NCI-H1048 (cell line): Measurements from ENCODE around the gene H1-8.

Experiments used
- DNase-seq: peaks from one replicate; lab custom pipeline; 2025; lab: John Stamatoyannopoulos, UW

The H1-8 gene

DNA sequence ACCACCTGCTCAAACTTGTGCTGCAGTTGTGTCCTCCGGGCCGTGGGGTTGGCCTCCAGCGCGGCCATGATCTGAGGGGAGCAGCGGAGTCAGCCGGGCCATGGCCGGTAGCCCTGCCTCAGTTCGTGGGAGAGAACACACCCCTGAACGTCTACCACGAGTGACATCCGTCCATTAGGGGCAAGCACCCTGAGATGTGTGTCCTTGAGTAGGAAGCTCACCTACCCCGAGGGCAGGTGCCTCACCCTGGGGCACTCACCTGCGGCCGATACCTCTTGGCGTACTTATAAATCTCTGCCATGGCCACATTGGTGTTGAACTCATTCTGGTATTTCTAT lies 13.4 kb downstream of the H1-8 start:
- no peak for DNase-seq

DNA sequence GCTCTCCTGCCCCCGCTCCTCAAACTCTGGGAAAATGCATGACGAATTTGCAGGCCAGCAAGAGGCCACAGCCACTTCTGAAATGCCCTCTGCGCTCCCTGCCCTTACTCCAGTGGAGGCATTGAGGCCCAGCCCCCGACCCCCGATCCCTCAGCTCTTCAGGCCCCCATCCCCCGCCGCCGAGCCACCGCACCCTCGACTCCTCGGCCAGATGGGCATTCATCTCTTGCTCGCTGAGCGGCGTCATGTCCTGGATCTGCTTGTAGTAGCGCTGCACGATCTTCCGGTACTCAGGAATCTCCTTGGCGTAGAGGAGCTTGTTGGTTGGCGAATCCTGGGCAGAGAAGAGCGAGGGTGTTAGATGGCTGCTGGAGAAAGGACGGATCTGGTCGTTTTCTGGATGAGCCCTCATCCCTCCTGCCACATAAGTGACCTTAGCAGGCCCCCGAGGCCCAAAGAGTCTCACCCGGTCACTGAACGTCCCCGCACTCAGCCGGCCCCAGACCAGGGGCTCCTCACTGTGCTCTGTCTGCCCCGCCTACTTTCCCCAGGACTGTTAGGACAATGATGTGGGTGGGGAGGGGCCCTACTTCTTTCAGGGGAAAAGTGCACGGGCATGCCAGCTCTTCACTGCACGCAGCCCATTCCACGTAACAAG lies 14.0 kb downstream of the H1-8 start:
- DNase-seq, result no peak

DNA sequence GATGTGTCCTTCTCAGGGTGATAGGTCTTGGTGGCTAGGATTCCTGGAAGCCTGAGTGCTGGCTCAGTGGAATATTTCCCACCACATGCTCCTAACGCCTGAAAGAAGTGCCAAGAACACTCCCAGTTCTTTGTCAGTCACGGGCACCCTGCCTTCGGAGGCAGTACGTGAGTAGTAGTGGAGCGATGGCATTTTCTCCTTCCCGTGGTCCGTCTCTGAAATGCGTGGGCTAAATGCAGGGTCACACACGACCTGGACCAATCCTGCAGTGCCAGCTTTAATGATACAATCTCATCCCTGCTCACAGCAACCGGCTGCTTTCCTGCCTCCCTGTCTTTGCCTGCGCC lies 14.5 kb downstream of the H1-8 start:
- DNase-seq, result no peak

DNA sequence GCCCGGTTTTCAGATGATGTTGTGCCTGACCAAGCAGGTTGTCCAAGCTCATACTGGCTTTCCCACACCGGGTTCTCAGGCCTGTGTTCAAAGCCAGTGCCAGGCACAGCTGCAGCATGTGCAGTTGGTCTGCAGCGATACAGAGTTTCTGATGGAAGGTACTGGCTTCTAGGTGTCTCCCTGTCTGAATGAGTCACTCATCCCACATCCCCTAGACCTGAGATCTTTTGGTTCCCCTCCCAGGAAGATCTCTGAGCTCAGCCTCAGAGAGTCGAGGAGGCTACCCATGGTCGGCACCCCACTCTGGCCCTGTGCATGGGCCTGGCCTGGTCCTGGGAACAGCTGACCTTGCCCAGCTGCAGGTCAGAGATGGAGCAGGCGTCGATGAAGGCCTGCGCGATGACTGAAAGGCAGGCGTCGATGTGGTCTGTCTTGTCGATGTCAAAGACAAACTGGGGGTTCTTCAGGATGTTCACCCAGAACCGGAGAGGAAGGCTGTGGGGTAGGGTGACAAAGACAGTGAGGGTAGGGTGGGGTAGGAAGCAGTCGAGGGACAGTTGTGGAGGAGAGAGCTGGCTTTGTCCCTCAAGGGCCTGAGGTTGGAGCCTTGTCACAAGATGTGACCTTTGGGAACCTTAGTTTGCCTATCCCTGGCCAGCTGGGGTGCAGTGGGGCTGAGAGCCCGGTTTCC lies 15.3 kb downstream of the H1-8 start:
- no peak for DNase-seq

DNA sequence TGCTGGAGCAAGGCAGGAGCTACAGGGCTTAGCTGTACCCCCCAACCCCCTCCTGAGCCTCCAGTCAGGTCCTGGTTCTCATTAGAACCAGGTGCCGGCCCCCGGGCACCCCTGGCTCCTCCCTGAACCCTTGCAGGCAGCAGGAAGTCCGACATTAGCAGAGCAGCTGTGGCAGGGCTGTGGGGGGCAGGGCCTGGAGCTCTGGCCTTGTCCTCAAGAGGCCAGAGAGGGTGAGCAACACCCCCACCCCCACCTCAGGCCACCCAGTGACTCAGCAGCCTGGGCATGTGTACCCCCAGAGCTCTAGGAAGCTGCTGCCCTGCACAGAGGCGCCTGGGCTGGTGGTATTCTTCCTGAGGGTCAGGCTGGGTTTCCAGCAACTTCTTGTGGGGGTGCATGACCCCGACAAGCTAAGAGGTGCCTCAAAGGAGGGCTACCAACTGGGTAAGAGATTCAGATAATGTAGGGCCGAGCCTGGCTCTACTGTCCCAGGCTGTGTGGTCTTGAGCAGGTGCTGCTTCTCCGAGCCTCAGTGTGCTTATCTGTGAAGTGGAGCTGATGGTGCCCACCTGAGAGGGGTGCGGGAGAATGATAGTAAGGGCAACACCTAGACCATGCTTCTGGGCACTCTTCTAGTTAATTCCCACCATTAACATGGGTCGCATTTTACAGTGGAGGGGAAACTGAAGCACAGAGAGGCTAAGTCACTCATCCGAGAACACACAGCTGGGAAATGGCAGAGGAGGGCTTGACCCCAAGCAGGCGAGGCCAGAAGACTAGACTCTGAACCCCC lies 16.0 kb downstream of the H1-8 start:
- no peak for DNase-seq

DNA sequence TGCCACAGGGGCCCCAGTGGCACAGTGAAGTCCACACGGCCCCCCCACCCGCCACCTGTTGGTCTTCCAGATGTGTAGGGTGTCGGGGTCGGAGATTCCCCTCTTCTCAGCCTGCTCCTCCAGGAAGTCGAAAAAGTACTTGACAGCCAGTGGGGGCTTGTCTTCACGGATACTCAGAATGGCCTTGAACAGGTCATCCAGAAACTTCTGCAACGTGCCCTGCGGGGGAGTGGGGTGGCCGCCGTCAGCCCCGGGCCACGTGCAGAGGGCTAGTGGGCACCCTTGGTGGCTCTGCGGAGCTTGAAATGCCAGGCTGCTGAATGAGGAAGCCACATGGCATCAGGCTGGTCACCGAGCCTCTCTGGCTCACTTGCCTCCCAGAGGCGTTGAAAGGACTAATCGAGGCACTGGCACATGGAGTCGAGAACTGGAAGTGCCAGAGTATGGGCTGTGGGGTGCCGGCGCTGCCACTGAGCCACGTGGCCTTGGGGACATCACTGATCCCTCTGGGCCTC lies 16.6 kb downstream of the H1-8 start:
- no peak for DNase-seq

DNA sequence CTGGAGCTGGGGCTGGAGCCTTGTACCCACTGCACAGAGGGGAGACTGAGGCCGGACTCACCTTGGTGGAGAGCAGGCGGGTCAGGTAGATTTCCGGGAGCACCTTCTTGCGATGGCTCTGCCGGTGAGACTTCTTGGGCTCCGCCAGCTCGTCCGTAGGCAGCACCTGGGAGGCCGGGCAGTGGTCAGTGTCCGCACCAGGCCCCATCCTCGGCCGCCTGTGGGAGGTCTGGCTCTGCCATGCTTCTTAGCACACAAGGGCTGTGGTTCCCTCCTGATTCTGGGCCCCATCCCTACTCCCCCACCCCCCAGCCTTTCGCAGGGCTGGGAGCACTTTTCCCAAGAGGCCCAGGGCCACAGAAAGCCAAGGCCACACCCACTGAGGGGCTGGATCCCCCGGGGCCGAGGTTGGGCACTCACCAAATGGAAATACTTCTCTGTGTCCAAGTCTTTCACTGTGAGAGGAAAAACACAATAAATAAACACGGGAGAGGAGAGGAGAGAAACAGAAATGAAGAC lies 17.4 kb downstream of the H1-8 start:
- DNase-seq, result no peak

DNA sequence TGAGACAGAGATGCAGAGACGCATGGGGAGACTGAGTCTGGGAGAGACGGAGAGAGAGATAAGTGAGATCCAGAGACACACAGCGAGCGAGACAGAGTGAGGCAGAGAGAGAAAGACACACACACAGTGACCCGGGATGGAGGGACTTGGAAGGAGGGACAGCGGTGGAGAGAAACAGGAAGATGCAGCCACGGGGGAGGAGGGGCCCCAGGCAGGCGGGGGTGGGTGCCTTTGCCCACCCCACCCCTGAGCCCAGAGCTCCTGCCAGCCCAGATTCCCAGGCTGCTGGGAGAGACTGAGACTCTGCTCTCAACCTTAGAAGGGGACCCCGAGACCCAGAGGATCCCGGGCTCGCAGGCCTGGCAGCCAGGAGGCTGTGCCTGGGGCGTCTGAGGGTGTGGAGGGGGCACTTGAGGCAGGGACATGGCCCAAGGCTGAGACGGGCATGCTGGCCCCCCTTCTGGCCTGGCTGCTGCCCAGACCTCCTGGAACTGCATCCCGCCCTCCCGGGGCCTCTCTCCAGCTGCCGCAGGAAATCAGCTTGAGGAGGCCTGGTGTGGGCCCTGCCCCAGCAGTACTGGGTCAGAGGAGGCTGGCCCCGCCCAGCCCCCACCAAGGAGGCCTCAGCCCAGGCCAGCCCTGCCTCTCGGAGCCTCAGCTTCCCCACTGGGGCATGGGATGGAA lies 18.1 kb downstream of the H1-8 start:
- no peak for DNase-seq

DNA sequence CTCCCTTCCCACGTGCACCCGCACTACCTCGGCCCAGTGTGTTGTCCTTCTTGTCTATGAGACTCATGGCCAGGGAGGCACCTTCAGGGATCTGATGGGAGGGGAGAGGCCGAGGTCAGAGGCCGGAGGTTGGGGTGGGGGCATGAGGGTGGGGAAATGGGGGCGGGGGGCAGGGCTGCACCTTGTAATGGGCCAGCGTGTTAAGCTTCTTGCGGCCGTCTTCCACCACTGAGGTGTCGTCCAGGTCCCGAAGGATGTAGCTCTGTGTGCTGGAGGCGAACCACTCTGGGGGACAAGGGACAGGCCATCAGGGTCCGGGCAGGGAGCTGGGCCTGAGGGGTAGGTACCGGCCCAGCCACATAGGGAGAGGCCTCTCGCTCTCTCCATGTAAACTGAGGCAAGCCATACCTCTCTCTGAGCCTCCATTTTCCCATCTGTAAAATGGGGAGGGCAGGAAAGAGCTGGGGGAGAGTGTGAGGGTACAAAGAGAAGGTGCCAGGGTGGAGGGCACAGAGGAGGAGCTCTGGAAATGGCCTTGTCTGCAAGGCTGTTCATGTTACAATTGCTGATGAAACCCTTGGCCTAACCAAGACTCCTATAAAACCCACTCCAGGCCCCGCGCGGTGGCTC lies 18.8 kb downstream of the H1-8 start:
- DNase-seq, result no peak

DNA sequence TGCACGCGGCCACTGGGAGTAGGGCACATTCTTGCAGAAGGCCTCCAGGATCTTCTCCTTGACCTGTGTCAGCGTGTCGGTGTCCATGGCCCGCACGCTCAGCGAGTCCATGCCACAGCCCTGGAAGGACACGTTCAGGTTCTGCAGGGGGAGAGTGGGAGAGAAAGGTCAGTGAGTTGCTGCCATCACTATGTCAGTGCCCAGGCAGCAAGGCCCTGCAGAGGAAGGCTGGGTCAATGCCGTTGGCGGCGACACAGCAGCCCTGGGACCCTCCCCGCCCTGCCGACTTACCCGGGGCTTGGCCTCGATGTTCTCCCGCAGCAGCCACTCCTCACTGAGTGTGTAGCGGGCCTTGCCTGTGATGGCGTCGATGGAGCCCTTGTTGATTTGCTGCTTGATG lies 19.8 kb downstream of the H1-8 start:
- no peak for DNase-seq

DNA sequence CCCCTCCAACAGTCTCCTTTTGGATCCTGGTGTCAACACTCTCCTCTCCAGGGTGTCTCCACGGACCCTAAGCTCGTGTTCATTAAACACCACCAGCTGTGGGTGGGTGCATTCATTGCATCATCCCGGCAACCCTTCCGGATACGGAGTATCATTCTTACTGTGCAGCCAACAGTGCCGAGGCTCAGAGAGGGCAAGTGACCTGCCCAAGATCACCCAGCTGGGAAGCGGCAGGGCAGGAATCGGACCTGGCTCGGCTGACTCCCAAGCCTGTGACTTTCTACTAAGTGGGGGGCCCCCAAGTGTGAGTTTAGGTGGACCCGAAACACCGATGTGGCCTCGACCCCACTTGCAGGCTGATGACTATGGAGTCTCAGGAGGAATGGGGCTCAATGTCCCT lies 20.4 kb downstream of the H1-8 start:
- DNase-seq, result no peak

DNA sequence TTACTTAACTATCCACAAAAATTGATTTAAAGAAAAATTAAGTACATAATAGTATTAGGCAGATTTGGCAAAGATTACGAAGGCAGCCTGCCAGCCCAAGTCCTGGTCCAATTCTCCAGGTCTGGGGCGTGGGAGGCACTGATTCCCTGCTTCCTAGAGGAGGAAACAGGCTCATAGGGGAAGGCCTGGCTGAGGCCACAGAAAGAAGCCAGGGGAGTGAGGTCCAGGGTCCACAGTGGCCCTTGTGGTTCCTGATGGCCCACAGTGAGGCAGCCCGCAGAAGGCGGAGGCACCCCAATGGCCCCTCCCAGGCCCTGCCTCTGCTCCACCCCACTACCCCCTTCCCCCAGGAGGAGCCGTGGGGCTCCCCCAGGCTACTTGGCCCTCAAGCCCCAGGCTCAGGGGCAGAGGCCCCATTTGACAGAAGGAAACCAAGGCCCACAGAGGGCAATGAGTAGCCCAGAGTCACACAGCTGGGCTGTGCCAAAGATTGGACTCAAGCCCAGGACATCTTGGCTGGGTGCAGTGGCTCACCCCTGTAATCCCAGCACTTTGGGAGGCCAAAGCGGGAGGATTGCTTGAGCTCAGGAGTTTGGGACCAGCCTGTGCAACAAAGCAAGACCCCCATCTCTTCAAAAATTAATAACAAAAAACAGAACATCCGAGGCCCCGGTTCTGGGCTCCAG lies 21.0 kb downstream of the H1-8 start:
- no peak for DNase-seq

DNA sequence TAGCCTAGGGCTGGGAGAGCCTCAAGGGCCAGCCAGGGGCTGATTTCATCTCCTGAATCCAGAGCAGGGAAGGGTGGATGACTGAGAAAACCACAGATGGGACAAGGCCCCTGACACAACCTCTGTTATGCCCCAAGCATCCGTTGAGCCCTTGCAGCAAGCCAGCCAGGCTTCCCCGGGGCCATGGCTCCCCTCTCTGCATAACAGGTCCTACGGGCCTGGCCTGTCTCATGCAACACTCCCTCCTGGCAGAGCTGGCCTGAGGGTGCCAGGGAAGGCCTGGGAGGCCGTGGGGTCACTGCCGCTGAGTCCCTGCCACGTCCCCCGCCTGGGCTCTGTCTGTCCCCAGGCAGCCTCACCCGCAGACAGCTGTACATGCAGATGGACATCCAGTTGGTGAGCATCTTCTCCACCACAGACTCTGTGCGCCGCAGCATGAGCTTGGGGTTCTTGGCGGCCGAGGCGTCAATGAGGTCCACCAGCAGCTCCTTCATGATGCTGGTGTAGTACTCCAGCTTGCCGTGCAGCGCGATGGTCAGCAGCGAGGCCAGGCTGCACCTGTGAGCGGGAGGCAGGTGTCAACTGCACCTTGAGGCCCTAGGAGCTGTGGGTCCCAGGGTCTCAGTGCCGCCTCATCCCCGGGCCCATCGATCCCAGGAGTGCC lies 22.1 kb downstream of the H1-8 start:
- no peak for DNase-seq

DNA sequence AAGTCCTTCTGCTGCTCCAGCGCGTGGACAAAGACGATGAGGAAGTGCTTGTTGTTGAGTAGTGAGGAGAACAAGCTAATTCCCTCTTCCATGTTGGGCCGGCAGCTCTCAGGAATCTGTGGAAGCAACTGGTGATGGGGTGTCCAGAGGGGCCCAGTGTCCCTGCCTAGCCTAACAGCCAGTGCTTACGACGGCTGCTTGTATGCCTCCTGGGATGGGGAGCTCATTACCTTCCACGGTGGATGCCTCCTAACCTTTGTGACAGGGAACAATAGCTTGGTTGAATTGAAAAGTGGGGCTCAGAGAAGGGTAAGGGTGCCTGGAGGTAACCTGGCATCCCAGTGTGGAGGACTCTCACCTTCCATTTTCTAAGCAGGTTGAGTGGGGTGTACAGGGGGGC lies 22.9 kb downstream of the H1-8 start:
- DNase-seq, result no peak

DNA sequence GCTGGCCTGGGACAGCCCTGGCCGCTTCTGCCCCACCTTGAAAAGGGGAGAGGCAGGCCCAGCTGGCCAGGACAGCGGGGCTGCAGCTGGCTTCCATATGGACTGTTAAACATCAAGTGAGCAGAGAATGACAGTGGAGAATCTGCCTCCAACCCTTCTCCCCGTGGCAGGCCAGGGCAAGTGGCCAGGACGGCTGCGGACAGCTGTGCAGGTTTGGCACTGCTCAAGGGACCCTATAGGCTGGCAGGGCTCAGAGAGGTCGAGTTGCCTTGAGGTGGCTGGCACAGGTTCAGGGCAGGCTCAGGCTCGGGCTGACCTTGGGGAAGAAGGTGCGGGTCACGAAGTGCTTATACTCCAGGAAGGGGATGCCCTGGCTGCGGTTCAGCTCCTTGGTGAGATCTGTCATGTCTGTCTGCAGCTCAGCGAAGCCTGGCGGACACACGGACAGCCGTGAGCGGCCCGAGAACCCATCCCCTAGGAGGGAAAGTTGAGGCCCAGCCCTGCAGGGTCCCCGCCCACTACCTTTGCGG lies 24.3 kb downstream of the H1-8 start:
- no peak for DNase-seq

DNA sequence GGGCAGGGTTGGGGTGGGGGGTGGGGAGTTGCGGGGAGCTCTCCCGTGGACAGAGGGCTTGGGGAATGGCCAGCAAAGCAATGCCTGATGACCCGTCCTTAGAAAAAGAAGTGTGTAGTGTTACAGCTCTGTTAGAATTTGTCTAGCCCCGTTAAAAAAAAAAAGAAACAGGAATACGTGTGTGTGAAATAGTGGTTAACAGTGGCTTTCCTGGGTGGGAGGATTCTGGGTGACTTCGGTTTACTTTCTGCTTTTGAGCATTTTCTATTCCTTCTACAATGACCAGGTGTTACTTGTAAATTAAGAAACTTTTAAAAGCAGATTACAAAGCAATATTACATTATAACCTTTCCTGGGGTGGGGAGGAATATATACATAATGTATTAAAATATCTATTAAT lies 25.0 kb downstream of the H1-8 start:
- DNase-seq, result no peak

DNA sequence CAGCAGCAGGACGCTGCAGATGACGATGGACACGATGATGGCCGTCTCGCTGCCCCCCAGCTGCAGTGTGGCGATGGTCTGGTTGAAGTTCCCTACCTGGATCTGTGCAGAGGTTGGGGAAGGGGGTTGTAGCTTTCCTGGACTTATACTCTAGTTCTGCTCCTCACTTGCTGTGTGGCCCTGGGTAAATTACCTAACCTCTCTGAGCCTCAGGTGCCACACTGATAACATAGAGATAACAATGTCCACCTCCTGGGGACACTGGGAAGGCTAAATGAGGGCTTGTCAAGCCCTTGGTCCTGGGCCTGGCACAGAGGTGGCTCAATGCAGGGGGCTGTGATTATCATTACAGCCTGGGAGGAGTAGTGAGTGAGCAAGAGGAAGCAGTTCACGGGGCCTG lies 26.9 kb downstream of the H1-8 start:
- DNase-seq, result no peak

DNA sequence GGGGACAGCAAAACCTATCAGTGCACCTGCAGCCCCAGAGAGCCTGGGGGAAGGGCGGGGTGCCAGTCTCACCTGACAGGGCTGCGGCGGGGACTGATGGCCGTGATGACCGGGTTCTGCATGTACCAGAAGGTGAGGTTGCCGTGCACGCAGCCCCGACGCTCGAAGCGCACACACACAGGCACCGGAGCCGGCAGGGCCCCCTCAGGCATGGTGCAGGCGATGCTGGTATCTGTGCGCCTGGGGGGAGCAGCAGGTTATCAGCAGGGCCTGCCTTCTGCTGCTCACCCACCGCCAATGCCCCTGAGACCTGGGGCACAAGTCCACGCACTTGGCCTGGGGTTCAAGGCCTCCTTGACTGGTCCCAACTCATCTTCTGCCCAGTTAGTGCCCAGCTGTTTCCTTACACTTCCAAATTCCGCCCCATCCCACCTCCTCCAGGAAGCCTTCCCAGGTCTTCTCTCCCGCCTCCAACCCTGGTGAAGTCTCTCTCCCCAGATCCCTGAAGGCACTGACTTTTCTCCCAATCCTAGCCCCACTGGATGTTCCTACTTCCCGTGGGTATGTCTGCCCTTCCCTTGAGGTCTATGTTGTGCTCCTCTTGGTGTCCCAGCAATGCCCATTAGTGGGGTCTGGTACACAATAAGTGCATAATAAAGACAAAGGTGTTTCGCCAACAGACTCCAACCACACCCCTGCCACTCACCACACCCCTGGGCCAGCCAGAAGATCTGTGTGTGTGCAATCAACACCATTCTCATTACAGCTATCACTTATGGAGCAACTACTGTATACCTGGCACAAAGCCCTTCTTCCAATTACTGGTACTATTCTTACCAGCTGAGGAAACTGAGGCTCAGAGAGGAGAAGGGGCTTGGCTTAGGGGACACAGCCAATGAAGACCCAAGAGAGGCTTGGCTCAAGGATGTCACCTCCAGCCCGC lies 28.9 kb downstream of the H1-8 start:
- DNase-seq, result no peak

DNA sequence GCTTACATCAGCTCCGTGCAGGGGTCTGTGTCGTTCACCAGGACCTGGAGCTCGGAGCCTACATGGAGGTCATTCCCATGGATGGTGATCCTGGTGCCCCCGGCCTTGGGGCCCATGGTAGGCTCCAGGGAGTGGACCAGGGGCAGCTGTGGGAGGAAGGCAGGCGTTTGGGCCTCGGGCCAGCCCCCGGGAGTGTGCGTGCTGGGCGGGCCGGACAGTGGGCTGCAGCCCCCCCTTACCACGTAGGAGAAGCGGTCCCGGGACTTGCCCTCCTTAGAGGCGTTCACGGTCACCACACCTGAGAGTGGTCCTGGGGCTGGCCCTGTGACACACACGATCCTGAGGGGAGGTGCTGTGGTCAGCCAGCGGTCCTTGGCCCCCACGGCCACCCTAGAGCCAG lies 29.6 kb downstream of the H1-8 start:
- DNase-seq, result no peak
